Chondrocyte (in vitro differentiated cells): ENCODE measurements around the gene CEMIP2. TPM values are rescaled to one million over a fixed set of nuclear protein-coding genes. Genes with fewer than 3 reads are reported as not detected.

Experiments
- DNase-seq: peaks from one replicate; pipeline ENCODE4 v3.0.0; 2021; ENCODE audit warnings: mixed read lengths, low spot score
- H3K27ac Mint-ChIP-seq: one replicate; pipeline ENCODE4 v1.8.0; 2021; ENCODE audit warnings: mild to moderate bottlenecking, moderate library complexity, mixed read lengths; ENCODE audit not compliant: unreplicated experiment
- H3K27me3 Mint-ChIP-seq: 2 replicates; pipeline ENCODE4 v1.8.0; 2021; ENCODE audit warnings: low read depth, mixed read lengths
- H3K36me3 Mint-ChIP-seq: 2 replicates; pipeline ENCODE4 v1.8.0; 2021; ENCODE audit warnings: low read depth, mixed read lengths
- H3K4me1 Mint-ChIP-seq: 2 replicates; pipeline ENCODE4 v1.8.0; 2021; ENCODE audit warnings: low read depth, mild to moderate bottlenecking, mixed read lengths
- H3K4me3 Mint-ChIP-seq: one replicate; pipeline ENCODE4 v1.8.0; 2021; ENCODE audit warnings: mild to moderate bottlenecking, moderate library complexity, mixed read lengths; ENCODE audit not compliant: unreplicated experiment
- H3K9me3 Mint-ChIP-seq: 2 replicates; pipeline ENCODE4 v1.8.0; 2021; ENCODE audit warnings: low read depth, mixed read lengths
- CTCF ChIP-seq: fragments of 200-600 bp; sonication (generic); IDR thresholded peaks from 2 replicates; pipeline ENCODE4 v1.5.0; 2021; ENCODE audit warnings: antibody characterized with exemption, mild to moderate bottlenecking, moderate library complexity
- total RNA-seq: library from RNA; stranded (reverse); gene quantifications from 3 replicates; pipeline ENCODE4 v1.2.1, GENCODE V29; 2021

CEMIP2 gene
- total RNA-seq, 1 donor from 2014 or later: 23.3 TPM

- no peaks in the 10 kb centered on the region for H3K27me3 Mint-ChIP-seq
- H3K4me3 Mint-ChIP-seq: no peak overlapping the region
- H3K36me3 Mint-ChIP-seq: peaks cover 24% of the 10 kb centered on the region
- no peak for DNase-seq
- no peaks in the 10 kb centered on the region for H3K4me1 Mint-ChIP-seq
- no peaks in the 10 kb centered on the region for H3K9me3 Mint-ChIP-seq
- TF ChIP-seq CTCF: no peak
- H3K27ac Mint-ChIP-seq: no peak overlapping the region
Measured at GRCh38 chr9:71687676-71688075, 80.6 kb downstream of the CEMIP2 start.

- Mint-ChIP-seq H3K36me3 (peaks cover 22% of the 10 kb centered on the region), H3K4me3 (no peak overlapping the region), H3K4me1 (peaks cover 14% of the 10 kb centered on the region), H3K9me3 (no peaks in the 10 kb centered on the region), H3K27ac (no peak overlapping the region), H3K27me3 (no peaks in the 10 kb centered on the region)
- no peak for TF ChIP-seq CTCF
- DNase-seq: no peak
Measured at GRCh38 chr9:71685988-71686387, 82.3 kb downstream of the CEMIP2 start.

- Mint-ChIP-seq H3K9me3 (no peaks in the 10 kb centered on the region), H3K27ac (no peak overlapping the region), H3K4me3 (no peak overlapping the region), H3K27me3 (no peaks in the 10 kb centered on the region), H3K36me3 (peaks cover 21% of the 10 kb centered on the region), H3K4me1 (peaks cover 20% of the 10 kb centered on the region)
- no peak for TF ChIP-seq CTCF
- DNase-seq: no peak
Measured at GRCh38 chr9:71685394-71685793, 82.9 kb downstream of the CEMIP2 start.

- Mint-ChIP-seq H3K27me3 (no peaks in the 10 kb centered on the region), H3K4me3 (no peak overlapping the region), H3K36me3 (peaks cover 15% of the 10 kb centered on the region), H3K4me1 (peaks cover 28% of the 10 kb centered on the region), H3K9me3 (no peaks in the 10 kb centered on the region), H3K27ac (no peak overlapping the region)
- no peak for TF ChIP-seq CTCF
- no peak for DNase-seq
Measured at GRCh38 chr9:71684566-71684965, 83.7 kb downstream of the CEMIP2 start.

- Mint-ChIP-seq H3K4me3 (no peak overlapping the region), H3K27ac (no peak overlapping the region)
Measured at GRCh38 chr9:71683598-71684235, 84.6 kb downstream of the CEMIP2 start.

More at GRCh38 chr9:71683598-71684235, 84.6 kb downstream of the CEMIP2 start:
- H3K9me3 Mint-ChIP-seq: no peaks in the 10 kb centered on the region
- H3K4me1 Mint-ChIP-seq: peaks cover 36% of the 10 kb centered on the region
- H3K36me3 Mint-ChIP-seq: peaks cover 9% of the 10 kb centered on the region
- peak; percentile 48 for TF ChIP-seq CTCF
- DNase-seq: no peak
- no peaks in the 10 kb centered on the region for H3K27me3 Mint-ChIP-seq
